PC-9 (cell line): Measurements from ENCODE around the gene MAP3K4.

Source experiments
- CTCF ChIP-seq: fragments of 200-600 bp; sonication (generic); conservative IDR thresholded peaks from 2 replicates; pipeline ENCODE4 v1.6.1; 2017; ENCODE audit warnings: mixed run types, antibody characterized with exemption, mild to moderate bottlenecking, moderate library complexity
- EZH2 ChIP-seq: fragments of 200-600 bp; sonication (generic); IDR thresholded peaks from 2 replicates; pipeline ENCODE4 v1.8.0; 2017; ENCODE audit warnings: antibody characterized with exemption, low read depth

- no peak for TF ChIP-seq CTCF
- no peak for TF ChIP-seq EZH2
Observed at GRCh38 chr6:160998217-160998616, 6.6 kb downstream of the MAP3K4 start.
